ENCODE results near the gene TNFRSF19. TPM values are rescaled to one million over a fixed set of nuclear protein-coding genes. Genes with fewer than 3 reads are reported as not detected.

The TNFRSF19 gene
- total and polyA plus RNA-seq, 2 of the 13 experiments (the other 11 are each of a cell fraction or from before 2014, with no cell fraction given): 75.3 to 77.7 TPM

GRCh38 chr13:23578411-23579071, 8.3 kb downstream of the TNFRSF19 start (continued):
- TF ChIP-seq ZFP91 (CRISPR knock-in tag; IDR thresholded peaks at IDR 0.05; ENCODE audit: borderline replicate concordance) (0 out of 2 replicates have a peak, but pooled peaks have one; percentile 70), ZNF382 (CRISPR knock-in tag; IDR thresholded peaks at IDR 0.05; ENCODE audit: borderline replicate concordance) (no peak), CHCHD3 (CRISPR knock-in tag; IDR thresholded peaks at IDR 0.05) (no peak), ZNF564 (CRISPR knock-in tag; IDR thresholded peaks at IDR 0.05) (no peak), PITX1 (CRISPR knock-in tag; IDR thresholded peaks at IDR 0.05) (peak; percentile 59; the same call in 1 of the 2 replicates), TRIM24 (CRISPR knock-in tag; IDR thresholded peaks at IDR 0.05) (no peak), RCOR2 (CRISPR knock-in tag; IDR thresholded peaks at IDR 0.05) (no peak), SKI (IDR thresholded peaks at IDR 0.05; ENCODE audit: partially characterized antibody) (peak; percentile 71), RBM22 (optimal IDR thresholded peaks at IDR 0.05; ENCODE audit: low read length) (no peak), AFF4 (CRISPR knock-in tag; IDR thresholded peaks at IDR 0.05) (no peak), IRF2 (CRISPR knock-in tag; IDR thresholded peaks at IDR 0.05) (peak; percentile 79; the same call in 1 of the 2 replicates), TCF7L2 (IDR thresholded peaks at IDR 0.05; ENCODE audit: low read depth, low read length) (no peak), ZSCAN22 (CRISPR knock-in tag; IDR thresholded peaks at IDR 0.05) (no peak), ZNF234 (CRISPR knock-in tag; conservative IDR thresholded peaks at IDR 0.05) (no peak), ZSCAN31 (CRISPR knock-in tag; IDR thresholded peaks at IDR 0.05; ENCODE audit: low read depth) (no peak), ZNF572 (CRISPR knock-in tag; IDR thresholded peaks at IDR 0.05) (no peak), TCF7 (IDR thresholded peaks at IDR 0.05; ENCODE audit: low read depth) (no peak), MIER3 (CRISPR knock-in tag; IDR thresholded peaks at IDR 0.05; ENCODE audit: borderline replicate concordance) (no peak)
- TF ChIP-seq, protein P1, sequence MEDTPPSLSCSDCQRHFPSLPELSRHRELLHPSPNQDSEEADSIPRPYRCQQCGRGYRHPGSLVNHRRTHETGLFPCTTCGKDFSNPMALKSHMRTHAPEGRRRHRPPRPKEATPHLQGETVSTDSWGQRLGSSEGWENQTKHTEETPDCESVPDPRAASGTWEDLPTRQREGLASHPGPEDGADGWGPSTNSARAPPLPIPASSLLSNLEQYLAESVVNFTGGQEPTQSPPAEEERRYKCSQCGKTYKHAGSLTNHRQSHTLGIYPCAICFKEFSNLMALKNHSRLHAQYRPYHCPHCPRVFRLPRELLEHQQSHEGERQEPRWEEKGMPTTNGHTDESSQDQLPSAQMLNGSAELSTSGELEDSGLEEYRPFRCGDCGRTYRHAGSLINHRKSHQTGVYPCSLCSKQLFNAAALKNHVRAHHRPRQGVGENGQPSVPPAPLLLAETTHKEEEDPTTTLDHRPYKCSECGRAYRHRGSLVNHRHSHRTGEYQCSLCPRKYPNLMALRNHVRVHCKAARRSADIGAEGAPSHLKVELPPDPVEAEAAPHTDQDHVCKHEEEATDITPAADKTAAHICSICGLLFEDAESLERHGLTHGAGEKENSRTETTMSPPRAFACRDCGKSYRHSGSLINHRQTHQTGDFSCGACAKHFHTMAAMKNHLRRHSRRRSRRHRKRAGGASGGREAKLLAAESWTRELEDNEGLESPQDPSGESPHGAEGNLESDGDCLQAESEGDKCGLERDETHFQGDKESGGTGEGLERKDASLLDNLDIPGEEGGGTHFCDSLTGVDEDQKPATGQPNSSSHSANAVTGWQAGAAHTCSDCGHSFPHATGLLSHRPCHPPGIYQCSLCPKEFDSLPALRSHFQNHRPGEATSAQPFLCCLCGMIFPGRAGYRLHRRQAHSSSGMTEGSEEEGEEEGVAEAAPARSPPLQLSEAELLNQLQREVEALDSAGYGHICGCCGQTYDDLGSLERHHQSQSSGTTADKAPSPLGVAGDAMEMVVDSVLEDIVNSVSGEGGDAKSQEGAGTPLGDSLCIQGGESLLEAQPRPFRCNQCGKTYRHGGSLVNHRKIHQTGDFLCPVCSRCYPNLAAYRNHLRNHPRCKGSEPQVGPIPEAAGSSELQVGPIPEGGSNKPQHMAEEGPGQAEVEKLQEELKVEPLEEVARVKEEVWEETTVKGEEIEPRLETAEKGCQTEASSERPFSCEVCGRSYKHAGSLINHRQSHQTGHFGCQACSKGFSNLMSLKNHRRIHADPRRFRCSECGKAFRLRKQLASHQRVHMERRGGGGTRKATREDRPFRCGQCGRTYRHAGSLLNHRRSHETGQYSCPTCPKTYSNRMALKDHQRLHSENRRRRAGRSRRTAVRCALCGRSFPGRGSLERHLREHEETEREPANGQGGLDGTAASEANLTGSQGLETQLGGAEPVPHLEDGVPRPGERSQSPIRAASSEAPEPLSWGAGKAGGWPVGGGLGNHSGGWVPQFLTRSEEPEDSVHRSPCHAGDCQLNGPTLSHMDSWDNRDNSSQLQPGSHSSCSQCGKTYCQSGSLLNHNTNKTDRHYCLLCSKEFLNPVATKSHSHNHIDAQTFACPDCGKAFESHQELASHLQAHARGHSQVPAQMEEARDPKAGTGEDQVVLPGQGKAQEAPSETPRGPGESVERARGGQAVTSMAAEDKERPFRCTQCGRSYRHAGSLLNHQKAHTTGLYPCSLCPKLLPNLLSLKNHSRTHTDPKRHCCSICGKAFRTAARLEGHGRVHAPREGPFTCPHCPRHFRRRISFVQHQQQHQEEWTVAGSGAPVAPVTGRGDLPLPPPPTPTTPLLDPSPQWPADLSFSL (CRISPR knock-in tag; IDR thresholded peaks at IDR 0.05): no peak
